ENCODE measurements around the gene RAB4A.

- TF ChIP-seq CTCF (IDR thresholded peaks at IDR 0.05; ENCODE audit: low read depth, low read length) (no peak), POLR2A (IDR thresholded peaks at IDR 0.05; ENCODE audit: extremely low read depth, insufficient read length) (no peak), MAX (IDR thresholded peaks at IDR 0.05; ENCODE audit: low read depth, low read length) (no peak)
Observed at GRCh38 chr1:229347528-229347927, 76.6 kb downstream of the RAB4A start.
